Suprapubic skin (tissue), 3 donors: ENCODE results near the gene TEDC1.

Source experiments
- CTCF ChIP-seq, 2 donors: fragments of 200-600 bp in 1 of 2; fragments of 450-650 bp in 1 of 2; sonication (generic) in 1 of 2; IDR thresholded peaks; one replicate each; pipeline ENCODE4 v1.5.1; 2016 to 2019; ENCODE audit warnings: antibody characterized with exemption in 2 of 2, mild to moderate bottlenecking in 1 of 2, moderate library complexity in 1 of 2
- POLR2A ChIP-seq, 2 donors: fragments of 450-650 bp; IDR thresholded peaks; one replicate each; pipeline ENCODE4 v1.6.1; 2017; ENCODE audit warnings: antibody characterized with exemption in 2 of 2, mild to moderate bottlenecking in 2 of 2, moderate library complexity in 2 of 2

- TF ChIP-seq CTCF (IDR thresholded peaks at IDR 0.05): no peak
- no peak for TF ChIP-seq POLR2A (IDR thresholded peaks at IDR 0.05)
Measured at GRCh38 chr14:105452963-105453362, 38.1 kb upstream of the TEDC1 start.
